GM21381 (cell line): Measurements from ENCODE around the gene CELSR2.

ENCODE experiments used
- ATAC-seq: cut with Tn5 transposase; IDR thresholded peaks from one replicate; pipeline ENCODE4 v1.9.1; 2021; ENCODE audit warnings: mild to moderate bottlenecking, moderate library complexity; ENCODE audit not compliant: unreplicated experiment

The CELSR2 gene

DNA sequence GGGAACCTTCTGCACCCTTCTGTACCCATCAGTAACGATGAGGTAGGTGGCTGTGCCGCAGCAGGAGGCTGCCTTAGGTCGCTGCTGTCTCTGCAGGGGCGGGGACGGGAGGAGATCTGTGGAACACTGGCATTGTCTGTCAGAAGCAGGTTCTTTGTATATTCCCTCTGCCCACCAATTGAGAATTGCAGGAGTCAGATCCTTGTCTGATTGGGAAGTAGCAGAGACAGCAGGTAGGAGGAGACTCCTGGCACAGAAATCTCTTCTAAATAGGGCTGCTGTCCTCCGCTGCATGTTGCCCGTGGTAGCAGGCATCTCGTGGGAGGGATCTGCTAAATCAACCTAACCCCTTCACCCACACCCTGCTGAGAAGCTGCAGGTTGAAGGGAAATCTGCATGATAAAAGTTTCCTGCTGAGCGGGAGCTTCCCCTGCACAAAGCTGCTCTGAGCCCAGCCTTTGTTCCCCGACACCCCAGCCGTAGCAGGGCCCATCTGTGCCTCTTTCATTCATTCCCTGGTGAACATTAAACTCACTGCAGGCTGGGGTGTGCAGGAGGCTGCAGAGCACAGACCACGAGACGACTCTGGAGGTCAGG lies 19.7 kb upstream of the CELSR2 start:
- ATAC-seq = no peak

DNA sequence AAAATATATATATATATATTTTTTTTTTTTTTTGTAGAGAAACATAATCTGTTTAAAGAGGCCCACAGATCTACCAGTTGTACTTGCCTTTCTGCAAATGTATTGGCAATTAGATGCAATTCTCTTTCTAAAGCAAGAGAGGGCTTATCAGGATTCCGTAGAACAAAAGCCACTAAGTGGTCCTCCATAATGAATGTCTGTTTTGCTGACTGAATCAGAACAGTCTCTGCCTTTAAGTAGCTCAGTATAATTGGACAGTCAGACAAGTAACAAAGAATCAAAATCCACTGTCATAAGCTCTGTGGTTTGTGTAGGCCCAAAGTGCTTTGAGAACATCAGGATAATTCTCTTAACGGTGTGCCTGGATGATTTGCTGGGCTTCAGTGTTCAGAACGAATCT lies 18.3 kb upstream of the CELSR2 start:
- no peak for ATAC-seq

GRCh38 chr1:109235137-109235536 lies 14.2 kb upstream of the CELSR2 start:
- no peak for ATAC-seq

DNA sequence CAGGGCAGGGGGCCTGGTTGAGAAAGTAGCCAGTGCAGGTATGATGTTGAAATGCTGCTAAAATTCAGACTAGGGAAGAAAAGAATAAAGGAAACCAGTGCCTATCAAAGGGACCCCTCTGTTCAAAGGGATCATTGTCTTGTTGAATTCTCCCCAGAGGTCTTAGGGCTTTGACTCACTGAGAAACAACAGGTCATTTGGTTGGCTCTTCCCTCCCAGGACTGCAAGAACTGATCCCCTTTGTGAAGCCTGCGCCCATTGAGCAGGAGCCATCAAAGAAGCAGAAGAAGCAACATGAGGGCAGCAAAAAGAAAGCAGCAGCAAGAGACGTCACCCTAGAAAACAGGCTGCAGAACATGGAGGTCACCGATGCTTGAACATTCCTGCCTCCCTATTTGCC lies 11.8 kb upstream of the CELSR2 start:
- ATAC-seq = no peak

GRCh38 chr1:109238382-109238781 lies 11.0 kb upstream of the CELSR2 start:
- no peak for ATAC-seq

DNA sequence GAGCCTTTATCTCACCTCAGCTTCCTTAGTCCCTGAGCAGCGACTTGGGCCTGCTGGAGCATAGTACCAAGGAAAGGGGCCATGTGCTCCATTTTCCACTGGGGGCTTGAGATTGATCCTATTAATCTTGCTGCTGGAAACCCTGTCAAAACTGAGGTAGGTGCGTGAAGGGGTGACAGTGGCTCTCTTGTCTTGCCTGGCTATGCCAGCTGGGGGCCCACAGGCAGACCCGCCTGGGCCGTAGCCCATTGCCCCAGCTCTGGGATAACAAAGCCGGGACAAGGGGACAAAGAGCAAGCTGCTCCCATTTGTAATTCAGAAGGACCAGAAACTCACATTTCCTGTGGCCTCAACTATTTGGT lies 10.3 kb upstream of the CELSR2 start:
- ATAC-seq = no peak

DNA sequence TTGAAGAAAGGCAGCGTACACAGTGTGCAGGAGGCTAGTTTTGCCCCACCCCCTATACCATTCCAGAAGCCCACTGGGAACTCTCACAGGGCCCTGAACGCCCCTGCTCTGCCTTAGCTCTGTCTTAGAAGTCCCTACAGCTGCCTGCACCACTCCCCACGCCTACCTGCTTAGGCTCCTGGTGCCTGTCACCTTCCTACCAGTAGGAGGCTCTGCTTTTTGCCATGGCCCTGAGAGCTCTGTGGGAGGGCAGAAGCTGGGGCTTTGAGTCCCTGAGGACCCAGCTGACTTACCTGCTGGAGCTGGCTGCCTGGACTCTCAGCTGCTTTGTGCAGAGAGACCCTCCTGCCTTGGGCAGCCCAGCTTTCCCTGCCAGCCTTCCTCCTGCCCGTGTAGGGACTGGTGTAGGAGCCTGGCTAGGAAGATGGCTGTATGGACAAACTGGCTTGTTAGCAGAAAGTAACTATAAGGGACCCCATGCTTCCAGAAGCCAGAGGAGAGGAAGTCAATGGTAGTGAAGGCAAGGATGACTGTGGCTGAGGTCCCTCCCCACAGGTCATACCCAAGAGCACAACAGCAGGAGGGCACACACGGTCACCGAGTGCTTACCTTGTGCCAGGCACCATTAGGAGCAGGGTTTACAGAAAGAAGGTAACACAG lies 9.8 kb upstream of the CELSR2 start:
- peak; percentile 56 for ATAC-seq

- ATAC-seq = no peak
Observed at GRCh38 chr1:109240158-109241152, 8.9 kb upstream of the CELSR2 start.

- ATAC-seq = no peak
Observed at GRCh38 chr1:109241344-109241743, 8.0 kb upstream of the CELSR2 start.

- ATAC-seq = no peak
Observed at GRCh38 chr1:109241841-109242345, 7.4 kb upstream of the CELSR2 start.

- no peak for ATAC-seq
Observed at GRCh38 chr1:109242387-109242786, 7.0 kb upstream of the CELSR2 start.

GRCh38 chr1:109243221-109243620 lies 6.1 kb upstream of the CELSR2 start:
- no peak for ATAC-seq

GRCh38 chr1:109243860-109244552 lies 5.3 kb upstream of the CELSR2 start:
- ATAC-seq = no peak

- no peak for ATAC-seq
Observed at GRCh38 chr1:109246141-109246551, 3.2 kb upstream of the CELSR2 start.

DNA sequence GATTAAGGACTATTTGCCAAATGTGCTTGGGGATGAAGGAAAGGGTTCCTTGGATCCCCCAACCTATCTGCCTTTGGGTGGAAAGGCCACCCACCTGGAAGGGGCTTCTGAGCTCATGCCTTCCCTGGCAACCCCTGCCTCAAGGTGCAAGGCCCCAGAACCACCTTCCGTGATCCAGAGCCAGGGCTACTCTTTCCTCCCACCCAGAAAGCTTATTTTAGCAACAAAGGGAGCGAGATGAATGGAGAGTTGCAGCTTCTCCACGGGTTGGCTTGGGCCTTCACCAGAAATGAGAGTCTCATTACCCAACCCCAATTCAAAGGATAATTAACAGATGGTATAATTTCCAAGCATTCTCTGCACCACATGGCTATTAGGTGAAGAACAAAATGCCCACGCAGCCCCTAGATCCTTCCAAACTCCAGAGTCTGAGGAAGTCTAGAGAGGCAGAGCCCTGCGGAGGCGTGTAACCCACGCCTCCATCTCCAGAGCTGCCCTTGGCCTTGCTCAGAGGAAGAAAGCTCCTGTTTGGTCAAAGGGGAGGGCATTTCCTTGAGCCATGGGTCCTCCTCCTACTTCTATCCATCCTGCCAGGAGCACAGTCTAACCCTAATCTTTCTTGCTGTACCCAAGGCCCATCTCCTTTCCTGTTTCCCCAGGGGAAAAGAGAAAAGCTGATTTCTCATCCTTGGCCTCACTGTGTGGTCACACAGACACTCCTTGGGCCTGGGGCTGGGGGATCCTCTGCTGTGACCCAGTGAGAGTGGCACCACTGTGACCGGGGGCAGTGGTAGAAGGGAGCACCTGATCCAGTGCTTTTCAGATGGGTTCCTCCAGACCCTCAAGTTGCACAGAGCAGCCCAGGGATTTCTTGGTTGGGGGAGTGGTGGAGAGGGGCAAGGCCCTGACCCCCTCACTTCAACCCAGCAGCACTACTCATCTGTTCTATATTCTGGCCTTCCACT lies 1.7 kb upstream of the CELSR2 start:
- ATAC-seq = no peak

- ATAC-seq = no peak
Observed at GRCh38 chr1:109248444-109248796, 919 bp upstream of the CELSR2 start.

GRCh38 chr1:109249654-109250401 lies 489 bp downstream of the CELSR2 start:
- peak; percentile 29 for ATAC-seq

- no peak for ATAC-seq
Observed at GRCh38 chr1:109250454-109251276, 1.3 kb downstream of the CELSR2 start.
